Measurements from ENCODE around the gene STXBP5L.
"Not testable (repeated sequence)": the region's sequence is repeated elsewhere in the genome, so short reads cannot be mapped to it uniquely, and the experiment has no call there.

STXBP5L gene

GRCh38 chr3:121436074-121436473 is 528.1 kb downstream of the STXBP5L start:
- H3K36me3 Mint-ChIP-seq (ENCODE audit: insufficient read depth) = peaks cover 4% of the 10 kb centered on the region
- no peaks in the 10 kb centered on the region for H3K9me3 Mint-ChIP-seq
- no peak overlapping the region for H3K27ac Mint-ChIP-seq
- peaks cover 2 to 9% of the 10 kb centered on the region in 2 donors for H3K4me1 Mint-ChIP-seq (ENCODE audit: low read depth in 2 of 2)
- ATAC-seq (replicated peaks) = no peak
- no peaks in the 10 kb centered on the region for H3K27me3 Mint-ChIP-seq
- H3K4me3 Mint-ChIP-seq = no peak overlapping the region
- no peak for DNase-seq

DNA sequence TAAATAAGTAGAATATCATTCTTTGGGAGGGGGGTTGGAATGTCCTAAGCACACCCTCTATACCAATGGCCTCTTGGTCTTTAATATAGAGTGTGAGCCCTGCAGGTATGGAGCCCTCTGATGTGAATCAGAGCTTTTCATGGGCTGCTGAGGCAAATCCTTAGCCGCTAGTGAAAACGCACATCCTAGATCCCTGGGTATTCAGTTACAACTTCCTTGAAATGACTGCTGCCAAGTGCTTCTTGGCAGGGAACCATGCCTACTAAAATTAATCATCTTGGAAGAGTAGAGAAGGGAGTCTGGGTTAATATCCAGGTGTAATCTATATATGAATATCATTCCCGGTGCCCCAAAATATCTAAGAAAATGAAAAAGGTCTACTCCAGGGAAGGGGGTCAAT is 528.6 kb downstream of the STXBP5L start:
- Mint-ChIP-seq H3K27me3 (no peaks in the 10 kb centered on the region), H3K9me3 (no peaks in the 10 kb centered on the region), H3K36me3 (ENCODE audit: insufficient read depth) (peaks cover 4% of the 10 kb centered on the region), H3K4me1 (ENCODE audit: low read depth in 2 of 2) (peaks cover 2 to 9% of the 10 kb centered on the region in 2 donors), H3K27ac (no peak overlapping the region), H3K4me3 (no peak overlapping the region)
- DNase-seq (no peak), ATAC-seq (replicated peaks) (no peak)

DNA sequence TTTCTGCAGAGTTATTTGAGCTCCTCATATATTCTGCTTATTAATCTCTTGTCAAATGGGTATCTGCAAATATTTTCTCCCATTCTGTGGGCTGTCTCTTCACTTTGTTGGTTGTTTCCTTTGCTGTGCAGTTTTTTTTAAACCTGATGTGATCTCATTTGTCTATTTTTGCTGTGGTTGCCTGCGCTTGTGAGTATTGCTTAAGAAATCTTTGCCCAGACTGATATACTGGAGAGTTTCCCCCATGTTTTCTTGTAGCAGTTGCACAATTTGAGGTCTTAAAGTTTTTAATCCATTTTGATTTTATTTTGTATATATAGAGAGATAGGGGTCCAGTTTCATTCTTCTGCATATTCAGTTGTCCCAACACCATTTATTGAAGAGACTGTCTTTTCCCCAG is 535.5 kb downstream of the STXBP5L start:
- no peak for DNase-seq
- peaks cover 2% of the 10 kb centered on the region for H3K36me3 Mint-ChIP-seq (ENCODE audit: insufficient read depth)

DNA sequence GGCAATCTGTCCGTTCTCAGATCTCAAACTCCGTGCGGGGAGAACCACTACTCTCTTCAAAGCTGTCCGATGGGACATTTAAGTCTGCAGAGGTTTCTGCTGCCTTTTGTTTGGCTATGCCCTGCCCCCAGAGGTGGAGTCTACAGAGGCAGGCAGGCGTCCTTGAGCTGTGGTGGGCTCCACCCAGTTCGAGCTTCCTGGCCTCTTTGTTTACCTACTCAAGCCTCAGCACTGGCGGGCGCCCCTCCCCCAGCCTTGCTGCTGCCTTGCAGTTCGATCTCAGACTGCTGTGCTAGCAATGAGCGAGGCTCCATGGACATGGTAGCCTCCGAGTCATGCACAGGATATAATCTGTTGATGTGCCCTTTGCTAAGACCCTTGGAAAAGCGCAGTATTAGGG is 543.7 kb downstream of the STXBP5L start:
- not testable (repeated sequence) for ATAC-seq (replicated peaks); H3K27ac Mint-ChIP-seq; H3K9me3 Mint-ChIP-seq; H3K4me1 Mint-ChIP-seq (ENCODE audit: low read depth in 2 of 2); DNase-seq; H3K27me3 Mint-ChIP-seq; H3K36me3 Mint-ChIP-seq (ENCODE audit: insufficient read depth); H3K4me3 Mint-ChIP-seq

More for the DNA sequence above, 535.5 kb downstream of the STXBP5L start:
- Mint-ChIP-seq H3K9me3 (no peaks in the 10 kb centered on the region), H3K4me1 (ENCODE audit: low read depth in 2 of 2) (no peaks in the 10 kb centered on the region), H3K27ac (no peak overlapping the region), H3K4me3 (no peak overlapping the region), H3K27me3 (no peaks in the 10 kb centered on the region)
- no peak for ATAC-seq (replicated peaks)

DNA sequence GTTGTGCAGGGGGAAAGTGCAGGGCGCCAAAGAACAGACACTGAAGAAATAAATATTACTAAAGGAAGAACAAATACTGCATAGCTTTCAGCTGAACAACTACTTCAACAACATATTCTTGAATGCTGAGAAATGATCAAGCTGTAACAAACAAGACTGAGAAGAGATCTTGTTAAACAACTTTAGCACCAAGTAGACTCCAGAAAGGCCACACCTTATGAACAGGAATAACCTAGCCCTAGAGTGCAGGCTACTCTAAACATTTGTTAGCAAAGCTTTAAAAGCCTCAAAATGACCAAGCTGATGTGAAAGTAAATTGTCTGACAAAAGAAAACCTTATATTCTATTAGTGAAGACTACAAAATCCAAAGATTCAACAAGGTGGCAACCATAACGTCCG is 554.6 kb downstream of the STXBP5L start:
- no peaks in the 10 kb centered on the region for H3K36me3 Mint-ChIP-seq (ENCODE audit: insufficient read depth)
- H3K4me1 Mint-ChIP-seq (ENCODE audit: low read depth in 2 of 2) = no peaks in the 10 kb centered on the region

DNA sequence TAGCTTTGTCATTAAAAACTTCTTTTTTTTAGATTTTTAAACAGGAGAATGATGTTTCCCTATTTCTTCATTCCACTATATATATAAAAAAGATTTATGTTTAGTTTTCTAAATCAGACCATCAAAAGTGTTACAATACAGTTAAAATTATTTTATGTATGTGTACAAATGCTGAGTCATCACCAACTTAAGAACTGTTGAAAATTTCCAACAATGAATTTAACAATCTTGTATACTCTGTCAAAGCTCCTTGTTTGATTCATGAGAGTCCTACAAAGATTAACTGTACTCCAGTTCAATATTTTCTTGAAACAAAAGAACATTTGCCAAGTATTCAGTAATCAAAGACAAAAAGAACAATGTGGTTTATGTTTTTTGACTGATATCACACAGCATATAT is 555.7 kb downstream of the STXBP5L start:
- Mint-ChIP-seq H3K9me3 (no peaks in the 10 kb centered on the region), H3K4me3 (no peak overlapping the region), H3K4me1 (ENCODE audit: low read depth in 2 of 2) (no peaks in the 10 kb centered on the region), H3K27me3 (no peaks in the 10 kb centered on the region), H3K27ac (no peak overlapping the region), H3K36me3 (ENCODE audit: insufficient read depth) (no peaks in the 10 kb centered on the region)
- DNase-seq (no peak), ATAC-seq (replicated peaks) (no peak)

More for the DNA sequence above, 554.6 kb downstream of the STXBP5L start:
- DNase-seq (no peak), ATAC-seq (replicated peaks) (no peak)
- Mint-ChIP-seq H3K4me3 (no peak overlapping the region), H3K9me3 (no peaks in the 10 kb centered on the region), H3K27ac (no peak overlapping the region), H3K27me3 (no peaks in the 10 kb centered on the region)

DNA sequence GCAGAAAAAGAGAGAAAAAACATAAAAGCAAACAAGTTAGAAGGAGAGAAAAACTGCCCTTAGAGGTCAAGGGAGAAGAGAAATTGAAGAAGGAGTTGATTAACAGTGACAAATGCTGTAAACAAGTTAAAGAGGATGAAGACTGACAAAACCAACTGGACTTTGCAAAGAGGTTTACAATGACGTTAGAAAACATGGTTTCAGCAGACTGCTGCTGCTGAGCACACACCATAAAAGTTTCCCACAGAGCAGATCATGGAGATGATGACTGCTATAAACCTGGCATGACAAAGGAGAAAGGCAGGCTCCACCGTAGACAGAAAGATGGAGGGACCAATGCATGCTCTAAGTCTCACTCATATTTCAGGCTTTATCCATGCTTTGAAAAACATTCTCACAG is 559.1 kb downstream of the STXBP5L start:
- no peak overlapping the region for H3K4me3 Mint-ChIP-seq

DNA sequence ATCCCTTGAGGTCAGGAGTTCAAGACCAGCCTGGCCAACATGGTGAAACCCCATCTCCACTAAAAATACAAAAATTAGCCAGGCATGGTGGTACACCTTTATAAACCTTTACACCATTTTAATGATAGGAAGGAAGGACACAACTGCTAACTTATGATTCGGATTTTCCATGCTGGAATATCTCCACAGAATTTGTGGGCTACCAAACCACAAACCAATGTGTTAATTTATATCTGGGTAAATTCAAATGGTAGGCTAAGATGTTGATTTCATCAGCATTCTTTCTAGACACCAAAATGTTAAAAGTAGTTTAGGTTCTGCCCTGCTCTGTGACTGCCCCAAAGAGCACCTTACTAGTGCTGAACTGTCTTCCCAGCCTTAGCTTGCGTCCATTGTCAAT is 565.0 kb downstream of the STXBP5L start:
- Mint-ChIP-seq H3K4me1 (ENCODE audit: low read depth in 2 of 2) (no peaks in the 10 kb centered on the region), H3K27me3 (no peaks in the 10 kb centered on the region), H3K4me3 (no peak overlapping the region), H3K27ac (peak overlapping the region in 1 of 2 donors; percentile 45), H3K36me3 (ENCODE audit: insufficient read depth) (no peaks in the 10 kb centered on the region), H3K9me3 (no peaks in the 10 kb centered on the region)
- ATAC-seq (replicated peaks) (no peak), DNase-seq (no peak)

More for the DNA sequence above, 559.1 kb downstream of the STXBP5L start:
- no peaks in the 10 kb centered on the region for H3K9me3 Mint-ChIP-seq
- DNase-seq (no peak), ATAC-seq (replicated peaks) (no peak)
- H3K36me3 Mint-ChIP-seq (ENCODE audit: insufficient read depth) = no peaks in the 10 kb centered on the region
- H3K4me1 Mint-ChIP-seq (ENCODE audit: low read depth in 2 of 2) = no peaks in the 10 kb centered on the region
- no peak overlapping the region for H3K27ac Mint-ChIP-seq
- H3K27me3 Mint-ChIP-seq = no peaks in the 10 kb centered on the region

Data from effector memory CD8-positive, alpha-beta T cell (primary cell).